ENCODE data around the gene PSMD11.

PSMD11 gene

GRCh38 chr17:32502013-32502412 is 57.7 kb downstream of the PSMD11 start:
- no peak for DNase-seq (ENCODE audit: extremely low spot score)
- ChIA-PET CTCF (interaction anchor here (1.4 kb wide), 1 partner anchor 10 kb away, joined by 4 read pairs; no protein-coding TSS in a partner anchor), POLR2A (no interaction called here)
- TF ChIP-seq CTCF (IDR thresholded peaks at IDR 0.05; ENCODE audit: control extremely low read depth, extremely low read depth, low read depth, missing control alignments), result no peak

GRCh38 chr17:32502710-32503109 is 58.4 kb downstream of the PSMD11 start:
- no peak for DNase-seq (ENCODE audit: extremely low spot score)
- CTCF ChIA-PET, result no interaction called here
- POLR2A ChIA-PET, result interaction anchor here (0.6 kb wide), 1 partner anchor 148 kb away, joined by 3 read pairs; no protein-coding TSS in a partner anchor
- TF ChIP-seq CTCF (IDR thresholded peaks at IDR 0.05; ENCODE audit: control extremely low read depth, extremely low read depth, low read depth, missing control alignments), result no peak

- ChIA-PET CTCF (interaction anchor here (0.7 to 1.4 kb wide), 3 partner anchors 14 to 24 kb away, joined by 3 to 4 read pairs (median 3); no protein-coding TSS in a partner anchor), POLR2A (interaction anchor here (0.6 to 1.3 kb wide), 4 partner anchors 14 to 149 kb away, joined by 3 to 14 read pairs (median 4); no protein-coding TSS in a partner anchor)
- DNase-seq (ENCODE audit: extremely low spot score), result peak; percentile 81
- TF ChIP-seq CTCF (IDR thresholded peaks at IDR 0.05; ENCODE audit: control extremely low read depth, extremely low read depth, low read depth, missing control alignments), result no peak
Observed at GRCh38 chr17:32503251-32504165, 59.2 kb downstream of the PSMD11 start.

- CTCF ChIA-PET, result interaction anchor here (0.7 to 1.4 kb wide), 3 partner anchors 15 to 23 kb away, joined by 3 to 4 read pairs (median 3); no protein-coding TSS in a partner anchor
- TF ChIP-seq CTCF (IDR thresholded peaks at IDR 0.05; ENCODE audit: control extremely low read depth, extremely low read depth, low read depth, missing control alignments), result no peak
- POLR2A ChIA-PET, result interaction anchor here (1.0 to 1.3 kb wide), 3 partner anchors 13 to 55 kb away, joined by 3 to 14 read pairs (median 6); no protein-coding TSS in a partner anchor
- DNase-seq (ENCODE audit: extremely low spot score), result no peak
Observed at GRCh38 chr17:32504166-32504990, 60.1 kb downstream of the PSMD11 start.

- TF ChIP-seq CTCF (IDR thresholded peaks at IDR 0.05; ENCODE audit: control extremely low read depth, extremely low read depth, low read depth, missing control alignments), result no peak
- POLR2A ChIA-PET, result no interaction called here
- DNase-seq (ENCODE audit: extremely low spot score), result no peak
- CTCF ChIA-PET, result interaction anchor here (0.9 to 4.1 kb wide), 4 partner anchors 18 to 37 kb away, joined by 3 to 13 read pairs (median 3); no protein-coding TSS in a partner anchor
Observed at GRCh38 chr17:32508926-32509325, 64.6 kb downstream of the PSMD11 start.

GRCh38 chr17:32510466-32510865 is 66.2 kb downstream of the PSMD11 start:
- POLR2A ChIA-PET, result interaction anchor here (1.3 kb wide), 1 partner anchor 13 kb away, joined by 3 read pairs; no protein-coding TSS in a partner anchor
- no peak for TF ChIP-seq CTCF (IDR thresholded peaks at IDR 0.05; ENCODE audit: control extremely low read depth, extremely low read depth, low read depth, missing control alignments)
- DNase-seq (ENCODE audit: extremely low spot score), result no peak
- CTCF ChIA-PET, result interaction anchor here (0.8 to 4.1 kb wide), 4 partner anchors 19 to 79 kb away, joined by 3 to 13 read pairs (median 6); no protein-coding TSS in a partner anchor

All from GM10248 (cell line).